ENCODE results near the gene PRKCA. TPM values are rescaled to one million over a fixed set of nuclear protein-coding genes. Genes with fewer than 3 reads are reported as not detected.

The PRKCA gene
- total and polyA plus RNA-seq, 2 donors (not counting 3 experiments of a cell fraction or from before 2014, with no cell fraction given), result 7.5 to 34.2 TPM

GRCh38 chr17:66850692-66851091, 548.3 kb downstream of the PRKCA start:
- ChIA-PET POLR2A (no interaction called here), CTCF (no interaction called here)
- H3K9me1 ChIP-seq (replicated peaks; ENCODE audit: control insufficient read depth, extremely low read depth, insufficient read depth, low read length), result no peaks in the 10 kb centered on the region
- H3K9ac ChIP-seq (replicated peaks; ENCODE audit: extremely low read depth, insufficient read depth, low read length), result no peak overlapping the region
- intact Hi-C loops (cut with micrococcal nuclease) (no loop called here), dilution Hi-C loops (cut with MboI; ENCODE audit: extremely low pct_ligation_motif_present, low sequenced_read_pairs) (no loop called here)
- H3K79me2 ChIP-seq (ENCODE audit: control insufficient read depth, insufficient read depth, low read length), result no peaks in the 10 kb centered on the region
- no peaks in the 10 kb centered on the region for H3K9me3 ChIP-seq (replicated peaks; ENCODE audit: control insufficient read depth, insufficient read depth, low read length)
- no peak overlapping the region for H2AFZ ChIP-seq (ENCODE audit: low read depth, low read length)
- TF ChIP-seq MAX (IDR thresholded peaks at IDR 0.05; ENCODE audit: insufficient read depth, insufficient read length) (no peak), GATA2 (IDR thresholded peaks at IDR 0.05; ENCODE audit: insufficient read depth, insufficient read length, low read depth, low read length) (no peak), CTCF (IDR thresholded peaks at IDR 0.05; ENCODE audit: extremely low read depth in 1 of 2, insufficient read depth in 1 of 2, low read depth in 1 of 2, low read length in 2 of 2) (no peak), FOS (IDR thresholded peaks at IDR 0.05; ENCODE audit: borderline replicate concordance, insufficient read depth, low read length) (no peak), POLR2A (IDR thresholded peaks at IDR 0.05; ENCODE audit: low read depth, low read length) (no peak), MYC (IDR thresholded peaks at IDR 0.05; ENCODE audit: low read depth, low read length) (no peak), JUN (IDR thresholded peaks at IDR 0.05; ENCODE audit: borderline replicate concordance, insufficient read depth, insufficient read length, low read depth) (no peak), EZH2 (IDR thresholded peaks at IDR 0.05; ENCODE audit: borderline replicate concordance, low read depth, low read length, severe bottlenecking) (no peak), POLR2AphosphoS5 (IDR thresholded peaks at IDR 0.05; ENCODE audit: insufficient read depth, low read depth, low read length) (no peak)
- H3K27me3 ChIP-seq (ENCODE audit: control insufficient read depth in 2 of 2, insufficient read depth in 2 of 2, low read length in 2 of 2), result peaks cover 0 to 10% of the 10 kb centered on the region in 2 experiments
- no peak overlapping the region for H3K27ac ChIP-seq (ENCODE audit: insufficient read depth, low read depth, low read length)
- H3K4me3 ChIP-seq (replicated peaks in 1 of 3; ENCODE audit: insufficient read depth in 1 of 3, low read depth in 1 of 3, low read length in 3 of 3), result no peak overlapping the region
- H3K36me3 ChIP-seq (ENCODE audit: control insufficient read depth in 2 of 2, extremely low read depth in 1 of 2, insufficient read depth in 2 of 2, low read length in 2 of 2), result no peaks in the 10 kb centered on the region
- no peak for DNase-seq (ENCODE audit: low read depth, low spot score)
- H3K4me2 ChIP-seq (ENCODE audit: insufficient read depth, low read length), result no peak overlapping the region
- H3K4me1 ChIP-seq (ENCODE audit: control insufficient read depth, extremely low read depth, insufficient read depth, low read length), result no peaks in the 10 kb centered on the region
- no TSS peak for BruUV-seq (replicated peaks)
- H4K20me1 ChIP-seq (replicated peaks; ENCODE audit: control insufficient read depth, extremely low read depth, insufficient read depth, low read length), result no peaks in the 10 kb centered on the region
- FAIRE-seq, result no peak

Measured in endothelial cell of umbilical vein (primary cell).